ENCODE results near the gene ANGPTL8. TPM values are rescaled to one million over a fixed set of nuclear protein-coding genes. Genes with fewer than 3 reads are reported as not detected.

ANGPTL8 gene
- polyA plus RNA-seq, 3 donors, result 7.4 to 108 (median 16.9) TPM

DNA sequence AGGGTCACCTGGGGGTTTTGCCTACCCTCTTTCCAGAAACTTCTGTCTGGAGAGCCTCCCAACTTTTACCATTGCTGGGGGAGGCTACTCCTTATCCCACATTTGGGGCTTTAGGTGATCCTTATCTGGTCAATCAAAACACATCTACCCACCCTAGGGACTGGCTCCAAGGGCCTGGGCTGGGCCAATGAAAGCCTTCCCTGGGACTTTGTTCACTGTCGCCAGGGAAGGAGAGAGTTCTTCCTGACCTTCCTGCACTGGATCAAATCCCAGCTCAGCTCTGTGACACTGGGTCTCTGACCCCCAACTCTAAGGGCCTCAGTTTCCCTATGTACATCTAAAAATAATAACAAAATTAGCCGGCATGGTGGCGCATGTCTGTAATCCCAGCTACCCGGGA, 11.8 kb downstream of the ANGPTL8 start:
- H3K27ac ChIP-seq (ENCODE audit: low read depth, low read length), result no peak overlapping the region
- 88 to 97% (median 95%) methylated on average over 4 of the region's 4 CpGs for WGBS, 3 donors

GRCh38 chr19:11251650-11252314, 12.4 kb downstream of the ANGPTL8 start:
- no peak overlapping the region for H3K27ac ChIP-seq (ENCODE audit: low read depth, low read length)
- WGBS, 3 donors, result 74 to 82% (median 75%) methylated on average over 11 of the region's 11 CpGs

DNA sequence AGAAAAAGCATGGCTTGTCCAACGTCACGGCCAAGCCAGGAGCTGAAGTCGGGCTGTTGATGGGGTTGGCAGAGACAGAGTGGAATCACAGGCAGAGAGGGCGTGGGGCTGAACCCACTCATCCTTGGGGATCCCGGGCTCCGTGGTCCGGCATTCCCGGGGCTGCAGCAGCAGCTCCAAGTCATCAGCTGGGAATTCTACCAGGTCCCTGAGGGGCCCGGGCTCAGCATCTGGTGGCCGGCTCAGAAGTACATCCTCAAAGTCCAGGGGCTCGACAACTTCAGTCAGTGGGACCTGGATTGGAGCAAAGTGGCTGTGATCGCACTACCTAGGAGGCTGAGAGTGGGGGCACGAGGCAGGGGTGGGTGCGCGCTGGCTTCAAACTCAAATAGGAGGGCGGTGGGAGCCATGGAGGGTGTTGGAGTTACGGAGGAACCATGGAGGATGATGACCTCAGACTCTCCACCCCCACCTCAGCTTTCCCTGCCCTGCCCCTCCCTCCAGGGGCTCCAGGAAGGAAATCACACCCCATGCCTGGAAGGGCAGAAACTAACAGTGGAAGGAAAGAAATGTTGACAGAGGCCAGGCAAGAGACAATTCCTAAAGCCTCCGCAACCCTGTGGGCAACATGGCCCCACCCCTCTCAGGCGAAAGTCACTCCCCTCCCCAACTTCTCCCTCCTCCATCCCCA, 13.4 kb downstream of the ANGPTL8 start:
- WGBS, 3 donors, result 76 to 83% (median 79%) methylated on average over 19 of the region's 19 CpGs

GRCh38 chr19:11254666-11255065, 15.2 kb downstream of the ANGPTL8 start:
- WGBS, 3 donors, result 86 to 96% (median 94%) methylated on average over 5 of the region's 5 CpGs
- H3K27ac ChIP-seq (ENCODE audit: low read depth, low read length), result no peak overlapping the region

More for the DNA sequence above, 13.4 kb downstream of the ANGPTL8 start:
- H3K27ac ChIP-seq (ENCODE audit: low read depth, low read length), result no peak overlapping the region

GRCh38 chr19:11256189-11256588, 16.8 kb downstream of the ANGPTL8 start:
- H3K27ac ChIP-seq (ENCODE audit: low read depth, low read length), result no peak overlapping the region
- WGBS, 3 donors, result 8 to 22% (median 11%) methylated on average over 7 of the region's 7 CpGs

DNA sequence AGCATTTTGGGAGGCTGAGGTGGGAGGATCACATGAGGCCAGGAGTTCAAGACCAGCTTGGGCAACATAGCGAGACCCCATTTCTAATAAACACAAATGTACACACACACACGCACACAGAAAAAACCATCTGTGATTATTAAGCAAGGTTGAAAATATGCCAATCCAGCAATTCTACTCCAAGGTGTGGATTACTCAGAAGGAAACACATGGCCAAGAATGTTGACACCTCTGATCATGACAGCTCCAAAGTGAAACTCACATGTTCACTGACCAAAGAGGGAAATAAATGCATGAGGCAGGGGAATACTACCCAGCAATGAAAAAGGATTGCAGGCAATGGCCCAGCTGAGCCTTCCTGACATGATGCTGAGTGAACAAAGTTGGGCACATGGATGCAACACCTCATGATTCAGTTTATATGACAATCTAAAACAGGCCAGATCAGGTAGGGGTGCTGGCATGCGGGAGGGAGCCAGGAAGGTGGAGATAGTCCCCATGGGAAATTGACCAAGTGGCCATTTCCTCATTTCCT, 18.5 kb downstream of the ANGPTL8 start:
- 75 to 84% (median 76%) methylated on average over 3 of the region's 3 CpGs for WGBS, 3 donors

DNA sequence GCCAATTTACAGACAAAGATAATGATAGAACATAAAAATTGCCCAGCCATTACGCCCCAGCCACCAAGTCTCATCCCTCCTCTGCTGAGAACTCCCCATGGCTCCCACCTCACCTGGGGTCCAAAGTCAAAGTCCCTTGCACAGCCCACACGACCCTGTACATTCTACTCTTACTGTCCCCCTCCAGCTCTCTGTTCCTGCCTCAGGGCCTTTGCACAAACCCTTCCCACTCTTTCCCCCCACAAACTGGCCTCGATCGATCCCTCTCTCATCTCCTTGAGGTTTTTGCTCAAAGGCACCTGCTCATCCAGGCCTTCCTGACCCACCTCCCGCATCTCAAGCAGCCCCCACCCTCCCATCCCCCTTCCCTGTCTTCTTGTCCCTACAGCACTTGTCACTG, 21.6 kb downstream of the ANGPTL8 start:
- 81 to 84% (median 82%) methylated on average over 5 of the region's 5 CpGs for WGBS, 3 donors
- H3K27ac ChIP-seq (ENCODE audit: low read depth, low read length), result no peak overlapping the region

More for the DNA sequence above, 18.5 kb downstream of the ANGPTL8 start:
- H3K27ac ChIP-seq (ENCODE audit: low read depth, low read length), result no peak overlapping the region

- 24 to 32% (median 26%) methylated on average over 14 to 18 of the region's 18 CpGs for WGBS, 3 donors
Measured at GRCh38 chr19:11261431-11261970, 22.1 kb downstream of the ANGPTL8 start.

DNA sequence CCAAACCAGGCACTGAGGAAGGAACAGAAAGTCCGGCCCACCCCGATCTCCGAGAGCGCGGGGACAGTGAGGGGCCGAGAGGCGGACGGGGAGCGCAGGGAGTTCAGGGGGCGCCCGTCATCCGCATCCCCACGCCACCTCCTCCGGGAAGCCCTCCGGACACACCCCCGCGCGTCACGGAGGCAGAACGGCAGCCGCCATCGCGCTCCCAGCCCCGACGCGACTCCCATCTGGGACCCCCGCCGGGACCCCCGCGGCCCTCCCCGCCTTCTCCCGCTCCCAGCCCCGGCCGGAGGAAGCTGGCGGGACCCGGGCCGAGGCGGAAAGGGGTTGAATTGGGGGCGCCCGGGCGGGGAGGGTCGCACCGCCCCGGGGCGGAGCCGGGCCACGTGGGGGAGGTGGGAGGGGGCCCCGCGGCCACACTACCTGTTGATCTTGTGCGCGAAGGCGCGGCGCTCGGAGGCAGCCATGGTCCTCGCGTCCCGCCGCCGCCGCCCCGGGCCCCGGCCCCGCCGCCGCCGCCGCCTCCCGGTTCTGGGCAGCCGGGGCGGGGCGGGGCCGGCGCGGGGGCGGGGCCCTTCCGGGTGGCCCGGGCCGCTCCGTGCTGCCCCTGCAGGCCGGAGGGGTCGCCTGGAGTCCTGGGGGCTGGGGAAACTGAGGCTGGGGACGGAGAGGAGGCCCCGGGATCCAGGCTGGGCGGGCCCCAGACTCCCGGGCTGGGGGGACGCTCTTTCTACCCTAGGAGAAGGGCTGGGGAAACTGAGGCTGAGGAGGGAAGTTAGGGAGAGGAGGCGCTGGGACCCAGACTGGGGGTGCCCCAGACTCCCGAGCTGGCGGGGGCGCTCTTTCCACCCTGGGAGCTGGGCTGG, 22.8 kb downstream of the ANGPTL8 start, which contains the start of gene DOCK6:
Gene DOCK6 (minus strand): TSS at position 554 of the 869 bp plus-strand sequence. CDS start 84 bp downstream, at position 470.
- 1 to 2% (median 2%) methylated on average over 45 to 91 of the region's 91 CpGs for WGBS, 3 donors
- peak within 1 kb of the TSS; percentile 80 for H3K27ac ChIP-seq (ENCODE audit: low read depth, low read length)

More at GRCh38 chr19:11261431-11261970, 22.1 kb downstream of the ANGPTL8 start:
- peak overlapping the region; percentile 23 for H3K27ac ChIP-seq (ENCODE audit: low read depth, low read length)

DNA sequence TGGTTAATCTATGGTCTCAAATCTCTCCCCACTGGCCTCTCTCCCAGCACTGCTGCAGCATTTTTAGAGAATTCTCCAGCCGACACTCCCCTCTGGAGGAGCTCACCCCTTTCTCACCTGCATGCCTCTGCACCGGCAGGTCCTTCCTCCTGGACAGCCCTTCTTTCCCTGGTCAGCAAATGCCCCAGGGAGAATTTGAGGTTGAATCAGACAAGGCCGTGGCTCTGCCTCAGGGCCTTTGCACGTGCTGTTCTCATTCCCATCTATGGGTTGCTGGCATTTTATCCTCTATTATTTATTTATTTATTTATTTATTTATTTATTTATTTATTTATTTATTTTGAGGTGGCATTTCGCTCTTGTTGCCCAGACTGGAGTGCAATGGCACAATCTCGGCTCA, 24.3 kb downstream of the ANGPTL8 start:
- H3K27ac ChIP-seq (ENCODE audit: low read depth, low read length), result no peak overlapping the region
- 94 to 99% (median 98%) methylated on average over 6 of the region's 6 CpGs for WGBS, 3 donors

GRCh38 chr19:11264452-11265176, 25.2 kb downstream of the ANGPTL8 start:
- H3K27ac ChIP-seq (ENCODE audit: low read depth, low read length), result no peak overlapping the region
- WGBS, 3 donors, result 63 to 75% (median 70%) methylated on average over 19 of the region's 19 CpGs

- H3K27ac ChIP-seq (ENCODE audit: low read depth, low read length), result no peak overlapping the region
- WGBS, 3 donors, result 69 to 89% (median 88%) methylated on average over 6 of the region's 6 CpGs
Measured at GRCh38 chr19:11265177-11265784, 25.9 kb downstream of the ANGPTL8 start.

DNA sequence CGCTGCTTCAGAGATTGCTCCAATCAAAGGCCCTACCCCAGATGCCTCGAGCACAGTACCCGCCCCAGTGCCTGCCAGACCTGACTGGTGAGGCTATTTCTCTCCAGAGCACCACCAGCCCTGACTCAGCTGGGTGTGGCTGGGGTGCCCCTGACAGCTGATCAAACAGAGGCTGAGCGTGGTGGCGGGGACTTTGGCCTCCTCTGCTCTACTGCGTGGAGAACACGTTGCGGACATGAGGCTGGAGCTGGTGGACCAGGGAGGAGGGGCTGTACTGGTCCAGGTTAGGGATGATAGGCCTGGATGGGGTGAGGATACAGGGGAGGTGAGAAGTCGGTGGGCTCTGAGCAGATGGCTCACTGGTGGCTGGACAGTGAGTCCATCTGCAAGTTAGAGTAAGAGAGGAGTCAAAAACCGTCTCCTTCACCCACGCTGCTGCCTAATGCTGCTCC, 26.4 kb downstream of the ANGPTL8 start:
- no peak overlapping the region for H3K27ac ChIP-seq (ENCODE audit: low read depth, low read length)
- 37 to 75% (median 69%) methylated on average over 11 of the region's 11 CpGs for WGBS, 3 donors

- WGBS, 3 donors, result 89 to 95% (median 91%) methylated on average over 10 of the region's 10 CpGs
- no peak overlapping the region for H3K27ac ChIP-seq (ENCODE audit: low read depth, low read length)
Measured at GRCh38 chr19:11267316-11268085, 28.1 kb downstream of the ANGPTL8 start.

DNA sequence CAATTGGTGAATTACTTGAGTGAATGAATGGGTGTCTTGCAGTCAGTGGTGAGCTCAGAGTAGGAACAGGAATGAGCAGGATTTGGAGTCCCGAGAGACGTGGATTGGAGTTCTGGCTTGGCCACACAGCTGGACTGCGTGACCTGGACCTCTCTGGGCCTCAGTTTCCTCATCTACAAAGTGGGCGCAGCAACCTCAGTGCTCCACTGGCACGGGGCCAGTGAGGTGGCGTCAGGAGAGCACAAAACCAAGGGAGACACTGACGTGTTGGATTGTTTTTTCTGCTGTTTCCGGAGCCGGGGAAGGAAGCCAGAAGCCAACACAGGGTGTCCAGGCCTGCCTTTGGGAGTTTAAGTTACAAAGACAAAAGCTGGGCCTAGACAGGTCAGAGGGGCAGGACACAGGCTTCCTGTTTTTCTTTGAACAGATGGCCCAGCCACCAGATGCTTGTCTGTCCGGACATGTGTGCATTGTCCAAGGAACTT, 29.4 kb downstream of the ANGPTL8 start:
- H3K27ac ChIP-seq (ENCODE audit: low read depth, low read length), result no peak overlapping the region
- 25 to 60% (median 32%) methylated on average over 10 of the region's 10 CpGs for WGBS, 3 donors

DNA sequence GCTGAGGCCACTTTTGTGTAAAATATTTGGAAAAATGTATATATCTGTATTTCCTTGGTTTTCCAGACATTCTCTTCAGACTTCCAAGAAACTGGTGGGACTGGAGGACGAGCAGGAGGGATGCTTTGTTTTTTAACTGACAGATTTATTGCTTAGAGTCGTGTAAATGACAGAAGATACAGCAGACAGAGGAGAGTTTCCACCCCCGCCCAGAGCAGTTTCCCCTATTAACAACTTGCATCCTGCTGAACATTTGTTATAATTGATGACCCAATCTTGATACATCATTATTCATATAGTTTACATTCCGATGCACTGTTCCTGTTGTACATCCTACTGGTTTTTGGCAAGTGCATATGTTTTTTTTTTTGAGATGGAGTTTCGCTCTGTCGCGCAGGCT, 30.0 kb downstream of the ANGPTL8 start:
- 28 to 67% (median 47%) methylated on average over 6 to 7 of the region's 7 CpGs for WGBS, 3 donors
- no peak overlapping the region for H3K27ac ChIP-seq (ENCODE audit: low read depth, low read length)
